HG02938 (cell line): ENCODE results near the gene SLC46A1.
"Not testable (repeated sequence)": the region's sequence is repeated elsewhere in the genome, so short reads cannot be mapped to it uniquely, and the experiment has no call there.

Source experiments
- ATAC-seq: cut with Tn5 transposase; IDR thresholded peaks from one replicate; pipeline ENCODE4 v1.9.1; 2021; ENCODE audit warnings: mild to moderate bottlenecking, moderate library complexity; ENCODE audit not compliant: unreplicated experiment

The SLC46A1 gene

GRCh38 chr17:28405632-28406472, at the start of gene SLC46A1:
TSS of gene SLC46A1 (minus strand) at chr17:28406212. CDS start at chr17:28406114, 98 bp downstream.
- no peak for ATAC-seq

- ATAC-seq: no peak
These were observed 43.8 kb upstream of the SLC46A1 start for GRCh38 chr17:28449859-28450258.

- no peak for ATAC-seq
These were observed 41.4 kb upstream of the SLC46A1 start for GRCh38 chr17:28447396-28447760.

GRCh38 chr17:28446716-28447395, 40.8 kb upstream of the SLC46A1 start:
- no peak for ATAC-seq

GRCh38 chr17:28443901-28444638, 38.1 kb upstream of the SLC46A1 start:
- ATAC-seq: no peak

- ATAC-seq: not testable (repeated sequence)
These were observed 28.3 kb upstream of the SLC46A1 start for GRCh38 chr17:28434326-28434725.

- ATAC-seq: no peak
These were observed 27.7 kb upstream of the SLC46A1 start for GRCh38 chr17:28433721-28434120.

- ATAC-seq: not testable (repeated sequence)
These were observed 22.0 kb upstream of the SLC46A1 start for GRCh38 chr17:28427982-28428381.

- ATAC-seq: no peak
These were observed 21.4 kb upstream of the SLC46A1 start for GRCh38 chr17:28427371-28427770.

GRCh38 chr17:28426081-28426519, 20.1 kb upstream of the SLC46A1 start:
- no peak for ATAC-seq

GRCh38 chr17:28425206-28425605, 19.2 kb upstream of the SLC46A1 start:
- ATAC-seq: no peak

- ATAC-seq: no peak
These were observed 15.8 kb upstream of the SLC46A1 start for GRCh38 chr17:28421787-28422305.

- ATAC-seq: no peak
These were observed 10.8 kb upstream of the SLC46A1 start for GRCh38 chr17:28416703-28417311.

GRCh38 chr17:28415886-28416285, 9.9 kb upstream of the SLC46A1 start:
- ATAC-seq: no peak

GRCh38 chr17:28413804-28414203, 7.8 kb upstream of the SLC46A1 start:
- no peak for ATAC-seq

GRCh38 chr17:28412099-28412498, 6.1 kb upstream of the SLC46A1 start:
- ATAC-seq: no peak

- no peak for ATAC-seq
These were observed 1.9 kb upstream of the SLC46A1 start for GRCh38 chr17:28407974-28408306.

- no peak for ATAC-seq
These were observed 1.3 kb upstream of the SLC46A1 start for GRCh38 chr17:28407130-28407973.

GRCh38 chr17:28406473-28406814, 432 bp upstream of the SLC46A1 start:
- no peak for ATAC-seq
